ENCODE data around the gene PYGO2. TPM values are rescaled to one million over a fixed set of nuclear protein-coding genes. Genes with fewer than 3 reads are reported as not detected.

PYGO2 gene
- total RNA-seq, 2 experiments from 2014 or later = 44.3 to 47.3 TPM

GRCh38 chr1:154953611-154954038 lies 8.0 kb downstream of the PYGO2 start:
- no peaks in the 10 kb centered on the region for H4K20me1 ChIP-seq (ENCODE audit: insufficient read depth, low read length)
- CTCF ChIA-PET (ENCODE audit: unreplicated experiment) = interaction anchor here (0.9 to 3.4 kb wide), 2 partner anchors 9 to 104 kb away, joined by 3 to 13 read pairs; no protein-coding TSS in a partner anchor
- no peak overlapping the region for H2AFZ ChIP-seq (ENCODE audit: low read length)
- no peaks in the 10 kb centered on the region for H3K9me2 ChIP-seq (ENCODE audit: insufficient read depth, low read length)
- intact Hi-C loops (cut with micrococcal nuclease; ENCODE audit: unreplicated experiment) = no loop called here
- POLR2A ChIA-PET = interaction anchor here (1.0 to 1.1 kb wide), 2 partner anchors 16 to 17 kb away, joined by 3 to 6 read pairs; partner anchors contain the start of gene PMVK
- no peaks in the 10 kb centered on the region for H3K9me3 ChIP-seq (ENCODE audit: low read length)
- peaks cover 27% of the 10 kb centered on the region for H3K36me3 ChIP-seq (ENCODE audit: insufficient read depth, low read length)
- H3K27ac ChIP-seq (ENCODE audit: low read depth, low read length, poor library complexity, severe bottlenecking) = peak overlapping the region; percentile 87
- BruUV-seq (replicated peaks) = no TSS peak
- peaks cover 73% of the 10 kb centered on the region for H3K4me1 ChIP-seq (ENCODE audit: insufficient read depth, low read length, poor library complexity, severe bottlenecking)
- H3K4me3 ChIP-seq (ENCODE audit: low read depth, low read length, poor library complexity, severe bottlenecking) = peak overlapping the region; percentile 72
- H3K79me2 ChIP-seq (ENCODE audit: insufficient read depth, low read depth, low read length) = peaks cover 26% of the 10 kb centered on the region; the same call in 1 of the 2 replicates
- no peak for DNase-seq (ENCODE audit: low spot score)
- TF ChIP-seq CTCF (conservative IDR thresholded peaks at IDR 0.05; ENCODE audit: low read length) (no peak), EZH2phosphoT487 (IDR thresholded peaks at IDR 0.05; ENCODE audit: borderline replicate concordance, low read depth, low read length) (no peak)
- peak overlapping the region; percentile 85 for H3K4me2 ChIP-seq (ENCODE audit: low read length)

GRCh38 chr1:154952664-154953063 lies 8.9 kb downstream of the PYGO2 start:
- H3K79me2 ChIP-seq (ENCODE audit: insufficient read depth, low read depth, low read length) = peaks cover 26% of the 10 kb centered on the region; the same call in 1 of the 2 replicates
- no TSS peak for BruUV-seq (replicated peaks)
- H3K9me2 ChIP-seq (ENCODE audit: insufficient read depth, low read length) = no peaks in the 10 kb centered on the region
- CTCF ChIA-PET (ENCODE audit: unreplicated experiment) = interaction anchor here (3.4 kb wide), 1 partner anchor 8 kb away, joined by 13 read pairs; no protein-coding TSS in a partner anchor
- no peak for DNase-seq (ENCODE audit: low spot score)
- no peak overlapping the region for H2AFZ ChIP-seq (ENCODE audit: low read length)
- peaks cover 66% of the 10 kb centered on the region for H3K4me1 ChIP-seq (ENCODE audit: insufficient read depth, low read length, poor library complexity, severe bottlenecking)
- H3K36me3 ChIP-seq (ENCODE audit: insufficient read depth, low read length) = peaks cover 17% of the 10 kb centered on the region
- TF ChIP-seq EZH2phosphoT487 (IDR thresholded peaks at IDR 0.05; ENCODE audit: borderline replicate concordance, low read depth, low read length) = no peak
- TF ChIP-seq CTCF (conservative IDR thresholded peaks at IDR 0.05; ENCODE audit: low read length) = no peak
- POLR2A ChIA-PET = interaction anchor here (0.6 to 1.1 kb wide), 2 partner anchors 16 to 31 kb away, joined by 3 read pairs; partner anchors contain the start of genes FLAD1 and PMVK
- peak overlapping the region; percentile 87 for H3K27ac ChIP-seq (ENCODE audit: low read depth, low read length, poor library complexity, severe bottlenecking)
- H3K9me3 ChIP-seq (ENCODE audit: low read length) = no peaks in the 10 kb centered on the region
- intact Hi-C loops (cut with micrococcal nuclease; ENCODE audit: unreplicated experiment) = no loop called here
- peak overlapping the region; percentile 85 for H3K4me2 ChIP-seq (ENCODE audit: low read length)
- no peaks in the 10 kb centered on the region for H4K20me1 ChIP-seq (ENCODE audit: insufficient read depth, low read length)
- H3K4me3 ChIP-seq (ENCODE audit: low read depth, low read length, poor library complexity, severe bottlenecking) = peak overlapping the region; percentile 72
